T-helper 2 cell (primary cell): Measurements from ENCODE around the gene PCSK6.

Experiments
- DNase-seq, 5 experiments: peaks; one replicate each; pipeline versions ENCODE4 v3.0.0 to v3.0.0-alpha.2; 2012 to 2022

The PCSK6 gene

GRCh38 chr15:101324524-101325177, 164.9 kb downstream of the PCSK6 start:
- DNase-seq, result no peak

GRCh38 chr15:101323793-101324523, 165.5 kb downstream of the PCSK6 start:
- DNase-seq, result no peak

GRCh38 chr15:101322854-101323477, 166.5 kb downstream of the PCSK6 start:
- DNase-seq, result no peak

- DNase-seq, result no peak
Measured at GRCh38 chr15:101322016-101322695, 167.4 kb downstream of the PCSK6 start.

- peak in 4 of 5 experiments; percentile 20 to 96 (median 42) for DNase-seq
Measured at GRCh38 chr15:101320501-101321052, 168.9 kb downstream of the PCSK6 start.

GRCh38 chr15:101318839-101319238, 170.7 kb downstream of the PCSK6 start:
- DNase-seq, result no peak

- no peak for DNase-seq
Measured at GRCh38 chr15:101318147-101318819, 171.2 kb downstream of the PCSK6 start.

GRCh38 chr15:101317336-101317872, 172.1 kb downstream of the PCSK6 start:
- DNase-seq, result no peak

GRCh38 chr15:101316529-101316928, 173.0 kb downstream of the PCSK6 start:
- DNase-seq, result no peak

- no peak for DNase-seq
Measured at GRCh38 chr15:101315736-101316135, 173.8 kb downstream of the PCSK6 start.

GRCh38 chr15:101314336-101315125, 175.0 kb downstream of the PCSK6 start:
- DNase-seq, result no peak

GRCh38 chr15:101313041-101313761, 176.3 kb downstream of the PCSK6 start:
- no peak for DNase-seq

GRCh38 chr15:101310508-101310907, 179.0 kb downstream of the PCSK6 start:
- DNase-seq, result no peak

- no peak for DNase-seq
Measured at GRCh38 chr15:101310161-101310480, 179.4 kb downstream of the PCSK6 start.

- no peak for DNase-seq
Measured at GRCh38 chr15:101309436-101310160, 179.9 kb downstream of the PCSK6 start.

GRCh38 chr15:101308604-101309435, 180.7 kb downstream of the PCSK6 start:
- no peak for DNase-seq

GRCh38 chr15:101307897-101308603, 181.5 kb downstream of the PCSK6 start:
- DNase-seq, result no peak
